IMR-90 (cell line): ENCODE data around the gene MSH4. TPM values are rescaled to one million over a fixed set of nuclear protein-coding genes. Genes with fewer than 3 reads are reported as not detected.

Source experiments
- ATAC-seq: fragments of 200-7000 bp; cut with Tn5 transposase; 2 replicates; pipeline ENCODE4 v1.9.1; 2020; ENCODE audit warnings: low read depth, mild to moderate bottlenecking, moderate library complexity
- BruUV-seq: library from RNA; stranded (reverse); fragments of 400-500 nt; replicated peaks from 2 replicates; lab custom pipeline; 2021; lab: Mats Ljungman, UMichigan
- CTCF ChIA-PET: fragments of 300-600 bp; formaldehyde crosslinking; extraction: SDS; loops from one replicate; lab custom pipeline; 2021; ENCODE audit warnings: antibody characterized with exemption; lab: Yijun Ruan, JAX
- POLR2A ChIA-PET: fragments of 300-600 bp; sonication (Branson Sonifier 250); formaldehyde crosslinking; loops from one replicate; lab custom pipeline; 2022; ENCODE audit warnings: antibody characterized with exemption; ENCODE audit not compliant: unreplicated experiment; lab: Charles Lee
- DNase-seq: peaks from one replicate; pipeline ENCODE4 v3.0.0; 2013
- H2AFZ ChIP-seq: replicated peaks from 2 replicates; pipeline ENCODE3; 2013; ENCODE audit warnings: low read length, mild to moderate bottlenecking; ENCODE audit not compliant: poor library complexity
- H2AK5ac ChIP-seq: 2 replicates; pipeline ENCODE4 v1.6.1; 2013; ENCODE audit warnings: low read depth, low read length, inconsistent platforms
- H2AK9ac ChIP-seq: replicated peaks from 2 replicates; pipeline ENCODE3; 2013; ENCODE audit warnings: mild to moderate bottlenecking, low read depth, low read length, moderate library complexity; ENCODE audit not compliant: poor library complexity
- H2BK120ac ChIP-seq: 2 replicates; pipeline ENCODE4 v1.6.1; 2013; ENCODE audit warnings: low read depth, low read length, inconsistent platforms
- H2BK15ac ChIP-seq: 3 replicates; pipeline ENCODE4 v1.6.1; 2013; ENCODE audit warnings: low read depth, low read length, inconsistent platforms
- H2BK20ac ChIP-seq: 2 replicates; pipeline ENCODE4 v1.6.1; 2013; ENCODE audit warnings: low read depth, mild to moderate bottlenecking, inconsistent platforms, low read length, moderate library complexity
- H2BK5ac ChIP-seq: 2 replicates; pipeline ENCODE4 v1.6.1; 2013; ENCODE audit warnings: mild to moderate bottlenecking, low read depth, low read length, inconsistent platforms; ENCODE audit not compliant: poor library complexity, severe bottlenecking
- H3K14ac ChIP-seq: replicated peaks from 2 replicates; pipeline ENCODE4 v1.6.1; 2013; ENCODE audit warnings: low read depth, low read length, inconsistent platforms
- H3K18ac ChIP-seq: 2 replicates; pipeline ENCODE4 v1.6.1; 2013; ENCODE audit warnings: low read depth, low read length, control low read depth
- H3K23ac ChIP-seq: 2 replicates; pipeline ENCODE4 v1.6.1; 2013; ENCODE audit warnings: low read depth, low read length, inconsistent platforms
- H3K27ac ChIP-seq: 2 replicates; pipeline ENCODE4 v1.5.1; 2013; ENCODE audit warnings: mild to moderate bottlenecking, control low read depth, low read length; ENCODE audit not compliant: insufficient read depth
- H3K27me3 ChIP-seq: 2 replicates; pipeline ENCODE4 v1.6.1; 2013; ENCODE audit warnings: low read length; ENCODE audit not compliant: control insufficient read depth, insufficient read depth
- H3K36me3 ChIP-seq: 2 replicates; pipeline ENCODE4 v1.6.1; 2013; ENCODE audit warnings: low read length, mixed read lengths; ENCODE audit not compliant: control insufficient read depth, insufficient read depth
- H3K4ac ChIP-seq: 2 replicates; pipeline ENCODE4 v1.6.1; 2013; ENCODE audit warnings: low read depth, low read length, inconsistent platforms
- H3K4me1 ChIP-seq: 2 replicates; pipeline ENCODE4 v1.6.1; 2013; ENCODE audit warnings: low read length, mixed read lengths; ENCODE audit not compliant: control insufficient read depth, insufficient read depth
- H3K4me2 ChIP-seq: 2 replicates; pipeline ENCODE4 v1.6.1; 2013; ENCODE audit warnings: low read depth, mild to moderate bottlenecking, control low read depth, low read length, moderate library complexity
- H3K4me3 ChIP-seq: 2 replicates; pipeline ENCODE4 v1.5.1; 2013; ENCODE audit warnings: low read depth, mild to moderate bottlenecking, control low read depth, low read length, moderate library complexity; ENCODE audit not compliant: insufficient read depth
- H3K56ac ChIP-seq: 2 replicates; pipeline ENCODE4 v1.6.1; 2013; ENCODE audit warnings: low read length, inconsistent platforms; ENCODE audit not compliant: insufficient read depth; ENCODE audit errors: extremely low read depth
- H3K79me1 ChIP-seq, 2 experiments: 2 replicates each; pipeline ENCODE4 v1.6.1; 2013; ENCODE audit warnings: low read length in 2 of 2, inconsistent platforms in 1 of 2, low read depth in 1 of 2
- H3K9ac ChIP-seq: 2 replicates; pipeline ENCODE4 v1.6.1; 2013; ENCODE audit warnings: low read depth, low read length, control low read depth
- H3K9me1 ChIP-seq: 2 replicates; pipeline ENCODE4 v1.6.1; 2013; ENCODE audit warnings: low read length, inconsistent platforms; ENCODE audit not compliant: insufficient read depth
- H3K9me3 ChIP-seq: 2 replicates; pipeline ENCODE4 v1.6.1; 2013; ENCODE audit warnings: low read length; ENCODE audit not compliant: control insufficient read depth, insufficient read depth
- H4K20me1 ChIP-seq: 2 replicates; pipeline ENCODE4 v1.6.1; 2013; ENCODE audit warnings: low read length, inconsistent platforms; ENCODE audit not compliant: insufficient read depth
- H4K5ac ChIP-seq: 2 replicates; pipeline ENCODE4 v1.6.1; 2013; ENCODE audit warnings: mild to moderate bottlenecking, low read depth, low read length, control low read depth
- H4K8ac ChIP-seq, 2 experiments: 2 replicates each; pipeline ENCODE4 v1.6.1; 2013; ENCODE audit warnings: low read depth in 2 of 2, low read length in 2 of 2, control low read depth in 1 of 2, inconsistent platforms in 1 of 2
- H4K91ac ChIP-seq: 2 replicates; pipeline ENCODE4 v1.6.1; 2013; ENCODE audit warnings: low read depth, low read length, inconsistent platforms; ENCODE audit not compliant: insufficient read depth
- CEBPB ChIP-seq: IDR thresholded peaks from 2 replicates; pipeline ENCODE4 v1.6.1; 2012; ENCODE audit warnings: low read depth, low read length, improper control_type of control experiment
- MAZ ChIP-seq: IDR thresholded peaks from 2 replicates; pipeline ENCODE4 v1.6.1; 2012; ENCODE audit warnings: low read depth, mild to moderate bottlenecking, low read length, improper control_type of control experiment, moderate library complexity, borderline replicate concordance
- MXI1 ChIP-seq: IDR thresholded peaks from 2 replicates; pipeline ENCODE4 v1.6.1; 2012; ENCODE audit warnings: low read depth, mild to moderate bottlenecking, low read length, moderate library complexity, borderline replicate concordance
- NFE2L2 ChIP-seq: fragments of 150-350 bp; IDR thresholded peaks from 2 replicates; pipeline ENCODE4 v1.6.1; 2016; ENCODE audit warnings: low read depth, mild to moderate bottlenecking, low read length
- POLR2A ChIP-seq: IDR thresholded peaks from 2 replicates; pipeline ENCODE4 v1.6.1; 2012; ENCODE audit warnings: mild to moderate bottlenecking, low read depth, low read length
- RCOR1 ChIP-seq: IDR thresholded peaks from 2 replicates; pipeline ENCODE4 v1.6.1; 2012; ENCODE audit warnings: mild to moderate bottlenecking, low read length, improper control_type of control experiment; ENCODE audit not compliant: insufficient replicate concordance
- SMC3 ChIP-seq: fragments of 150-350 bp; IDR thresholded peaks from 2 replicates; pipeline ENCODE4 v1.6.1; 2016; ENCODE audit warnings: low read depth, mild to moderate bottlenecking, antibody characterized with exemption, low read length, moderate library complexity
- USF2 ChIP-seq: fragments of 150-350 bp; IDR thresholded peaks from 2 replicates; pipeline ENCODE4 v1.6.1; 2017; ENCODE audit warnings: mild to moderate bottlenecking, antibody characterized with exemption, low read length, low read depth
- WGBS, 2 experiments: methylation state at CpG; one replicate each; pipeline versions ENCODE4 v1.1.5 to v1.1.7; 2013; ENCODE audit warnings: missing lambda C conversion rate in 2 of 2; ENCODE audit not compliant: insufficient read length in 1 of 2; ENCODE audit errors: extremely low coverage in 2 of 2; 5-methylcytosine and 5-hydroxymethylcytosine counted together
- dilution Hi-C: fragments of 300-500 bp; cut with HindIII; formaldehyde crosslinking; loops from one replicate; pipeline ENCODE4 v1.14.3; 2018; ENCODE audit warnings: low sequenced_read_pairs; ENCODE audit not compliant: unreplicated experiment
- in situ Hi-C: fragments of 300-500 bp; cut with MboI; formaldehyde crosslinking; loops from 3 replicates; pipeline ENCODE4 v1.14.3; 2019; ENCODE audit warnings: low sequenced_read_pairs, inconsistent platforms, mixed read lengths
- intact Hi-C: fragments of 100-400 bp; cut with micrococcal nuclease; formaldehyde crosslinking; loops from 2 replicates; pipeline ENCODE4 v1.10.0; 2022
- polyA plus RNA-seq, 3 experiments: library from polyadenylated mRNA; depleted of rRNA; stranded (reverse); fragments of >200 nt; gene quantifications; 2 replicates each; pipeline ENCODE4 v1.2.3, GENCODE V29; 2012; ENCODE audit warnings: low replicate concordance in 1 of 3
- total RNA-seq: library from RNA; depleted of rRNA; stranded (reverse); fragments of >200 nt; gene quantifications from 2 replicates; pipeline ENCODE4 v1.2.3, GENCODE V29; 2012
- TF ChIP-seq, protein P1 (sequence below): fragments of 150-350 bp; IDR thresholded peaks from 2 replicates; pipeline ENCODE4 v1.6.1; 2016; ENCODE audit warnings: low read depth, mild to moderate bottlenecking, low read length, moderate library complexity, borderline replicate concordance
- TF ChIP-seq, protein P2 (sequence below): conservative IDR thresholded peaks from 2 replicates; pipeline ENCODE4 v1.5.1; 2012; ENCODE audit warnings: mild to moderate bottlenecking, low read depth, low read length, improper control_type of control experiment

MSH4 gene
- total and polyA plus RNA-seq, 2 of the 4 experiments (the other 2 are of a cell fraction), result under 0.01 to 0.02 TPM

- ChIA-PET POLR2A (no interaction called here), CTCF (interaction anchor here (0.6 kb wide), 1 partner anchor 1740 kb away, joined by 3 read pairs; no protein-coding TSS in a partner anchor)
- Histone ChIP-seq H4K8ac (no peak overlapping the region), H2AFZ (no peak overlapping the region), H3K4me1 (no peaks in the 10 kb centered on the region), H3K9ac (no peak overlapping the region), H2BK5ac (no peak overlapping the region), H3K9me1 (0 out of 2 replicates have a peak, but pooled peaks cover 2% of the 10 kb centered on the region), H3K4me2 (no peak overlapping the region), H2AK5ac (no peak overlapping the region), H2BK120ac (no peak overlapping the region), H2BK20ac (no peak overlapping the region), H3K56ac (no peak overlapping the region), H4K5ac (no peak overlapping the region), H3K4ac (no peak overlapping the region), H3K23ac (no peak overlapping the region), H4K20me1 (peaks cover 40% of the 10 kb centered on the region), H3K36me3 (peaks cover 40% of the 10 kb centered on the region), H2AK9ac (no peak overlapping the region), H4K91ac (no peak overlapping the region), H3K27me3 (no peaks in the 10 kb centered on the region), H2BK15ac (no peak overlapping the region), H3K9me3 (no peaks in the 10 kb centered on the region), H3K27ac (no peak overlapping the region), H3K4me3 (no peak overlapping the region), H3K18ac (no peak overlapping the region), H3K79me1 (peaks cover 2 to 19% of the 10 kb centered on the region in 2 experiments; a peak in 1 of 4 replicates), H3K14ac (no peak overlapping the region)
- dilution Hi-C loops, result no loop called here
- no peak for TF ChIP-seq MAZ
- TF ChIP-seq CEBPB, result no peak
- TF ChIP-seq NFE2L2, result no peak
- no peak for TF ChIP-seq USF2
- no peak for TF ChIP-seq SMC3
- TF ChIP-seq MXI1, result no peak
- TF ChIP-seq, protein P1, sequence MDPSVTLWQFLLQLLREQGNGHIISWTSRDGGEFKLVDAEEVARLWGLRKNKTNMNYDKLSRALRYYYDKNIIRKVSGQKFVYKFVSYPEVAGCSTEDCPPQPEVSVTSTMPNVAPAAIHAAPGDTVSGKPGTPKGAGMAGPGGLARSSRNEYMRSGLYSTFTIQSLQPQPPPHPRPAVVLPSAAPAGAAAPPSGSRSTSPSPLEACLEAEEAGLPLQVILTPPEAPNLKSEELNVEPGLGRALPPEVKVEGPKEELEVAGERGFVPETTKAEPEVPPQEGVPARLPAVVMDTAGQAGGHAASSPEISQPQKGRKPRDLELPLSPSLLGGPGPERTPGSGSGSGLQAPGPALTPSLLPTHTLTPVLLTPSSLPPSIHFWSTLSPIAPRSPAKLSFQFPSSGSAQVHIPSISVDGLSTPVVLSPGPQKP, result no peak
- no peak for TF ChIP-seq RCOR1
- TF ChIP-seq, protein P2, sequence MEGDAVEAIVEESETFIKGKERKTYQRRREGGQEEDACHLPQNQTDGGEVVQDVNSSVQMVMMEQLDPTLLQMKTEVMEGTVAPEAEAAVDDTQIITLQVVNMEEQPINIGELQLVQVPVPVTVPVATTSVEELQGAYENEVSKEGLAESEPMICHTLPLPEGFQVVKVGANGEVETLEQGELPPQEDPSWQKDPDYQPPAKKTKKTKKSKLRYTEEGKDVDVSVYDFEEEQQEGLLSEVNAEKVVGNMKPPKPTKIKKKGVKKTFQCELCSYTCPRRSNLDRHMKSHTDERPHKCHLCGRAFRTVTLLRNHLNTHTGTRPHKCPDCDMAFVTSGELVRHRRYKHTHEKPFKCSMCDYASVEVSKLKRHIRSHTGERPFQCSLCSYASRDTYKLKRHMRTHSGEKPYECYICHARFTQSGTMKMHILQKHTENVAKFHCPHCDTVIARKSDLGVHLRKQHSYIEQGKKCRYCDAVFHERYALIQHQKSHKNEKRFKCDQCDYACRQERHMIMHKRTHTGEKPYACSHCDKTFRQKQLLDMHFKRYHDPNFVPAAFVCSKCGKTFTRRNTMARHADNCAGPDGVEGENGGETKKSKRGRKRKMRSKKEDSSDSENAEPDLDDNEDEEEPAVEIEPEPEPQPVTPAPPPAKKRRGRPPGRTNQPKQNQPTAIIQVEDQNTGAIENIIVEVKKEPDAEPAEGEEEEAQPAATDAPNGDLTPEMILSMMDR, result no peak
- TF ChIP-seq POLR2A, result no peak
- DNase-seq, result no peak
- WGBS, 2 experiments, result no CpG with 5 or more reads among the region's 4 CpGs
- in situ Hi-C loops, result loop anchor here (10.0 kb wide), 1 partner anchor 279 kb away; the partner anchor contains the start of gene ST6GALNAC3
- ATAC-seq, result no peak
- no TSS peak for BruUV-seq
- intact Hi-C loops, result loop anchor here (10.0 kb wide), 1 partner anchor 531 kb away; no protein-coding TSS in a partner anchor
Observed at GRCh38 chr1:75795703-75796193, 934 bp upstream of the MSH4 start.
